HepG2 (cell line): ENCODE data around the gene SRRM2. TPM values are rescaled to one million over a fixed set of nuclear protein-coding genes. Genes with fewer than 3 reads are reported as not detected.

Source experiments
- AKAP8 ChIP-seq: sonication (generic); formaldehyde crosslinking; IDR thresholded peaks from 2 replicates; pipeline ENCODE4 v1.5.1; 2020; ENCODE audit warnings: mild to moderate bottlenecking, missing genetic modification reagents
- ARHGAP35 ChIP-seq: sonication (generic); formaldehyde crosslinking; IDR thresholded peaks from 2 replicates; pipeline ENCODE4 v1.9.0; 2022; ENCODE audit warnings: mild to moderate bottlenecking, inconsistent platforms, moderate library complexity, missing genetic modification reagents, borderline replicate concordance
- ATRX ChIP-seq: sonication (generic); formaldehyde crosslinking; IDR thresholded peaks from 2 replicates; pipeline ENCODE4 v1.4.0; 2020; ENCODE audit warnings: missing genetic modification reagents, borderline replicate concordance
- GTF2F1 ChIP-seq: fragments of 150-350 bp; IDR thresholded peaks from 2 replicates; pipeline ENCODE4 v1.6.1; 2014; ENCODE audit warnings: low read length
- HMGA1 ChIP-seq: sonication (generic); formaldehyde crosslinking; conservative IDR thresholded peaks from 2 replicates; pipeline ENCODE4 v1.4.0; 2020; ENCODE audit warnings: missing genetic modification reagents
- HNRNPK ChIP-seq: fragments of 200-400 bp; formaldehyde crosslinking; IDR thresholded peaks from 2 replicates; pipeline ENCODE4 v1.6.1; 2018; ENCODE audit warnings: low read length, low read depth, moderate library complexity, mild to moderate bottlenecking; ENCODE audit not compliant: poor library complexity, severe bottlenecking
- KDM6A ChIP-seq: IDR thresholded peaks from 2 replicates; pipeline ENCODE4 v1.6.1; 2016; ENCODE audit warnings: low read depth
- MEF2D ChIP-seq: sonication (generic); formaldehyde crosslinking; IDR thresholded peaks from 2 replicates; pipeline ENCODE4 v1.5.1; 2020; ENCODE audit warnings: mild to moderate bottlenecking, missing genetic modification reagents
- NFRKB ChIP-seq: fragments of 450-650 bp; IDR thresholded peaks from 2 replicates; pipeline ENCODE4 v1.6.1; 2017
- POLR2AphosphoS2 ChIP-seq: IDR thresholded peaks from 2 replicates; pipeline ENCODE4 v1.6.1; 2011; ENCODE audit warnings: low read depth, low read length, improper control_type of control experiment
- SIX4 ChIP-seq: sonication (generic); formaldehyde crosslinking; IDR thresholded peaks from 2 replicates; pipeline ENCODE4 v1.4.0; 2020; ENCODE audit warnings: missing genetic modification reagents
- SP4 ChIP-seq: sonication (generic); formaldehyde crosslinking; IDR thresholded peaks from 2 replicates; pipeline ENCODE4 v1.8.1; 2023; ENCODE audit warnings: mild to moderate bottlenecking, missing genetic modification reagents
- ZIK1 ChIP-seq: sonication (generic); formaldehyde crosslinking; IDR thresholded peaks from 2 replicates; pipeline ENCODE4 v1.5.0; 2020; ENCODE audit warnings: mild to moderate bottlenecking, low read depth, missing genetic modification reagents, borderline replicate concordance
- ZNF484 ChIP-seq: sonication (generic); formaldehyde crosslinking; IDR thresholded peaks from 2 replicates; pipeline ENCODE4 v1.5.1; 2020; ENCODE audit warnings: mild to moderate bottlenecking, low read depth, missing genetic modification reagents, borderline replicate concordance
- ZNF615 ChIP-seq: sonication (generic); formaldehyde crosslinking; IDR thresholded peaks from 2 replicates; pipeline ENCODE4 v1.5.0; 2020; ENCODE audit warnings: mild to moderate bottlenecking, missing genetic modification reagents, borderline replicate concordance
- polyA plus RNA-seq, 8 experiments: library from polyadenylated mRNA; depleted of rRNA in 3 of 8; stranded (reverse) in 7 of 8; unstranded in 1 of 8; fragments of >200 nt; fragmentation: Illumina TruSeq in 4 of 8; extraction: Trizol in 4 of 8; gene quantifications; 2 replicates each; pipeline versions ENCODE4 v1.2.1 to v1.2.3, GENCODE V29; 2011 to 2016; ENCODE audit warnings: low read depth in 4 of 8, missing spikeins in 1 of 8, mixed read lengths in 1 of 8; ENCODE audit not compliant: insufficient read depth in 1 of 8
- total RNA-seq, 5 experiments: library from RNA; depleted of rRNA; stranded (reverse); fragments of >200 nt; fragmentation: Illumina TruSeq; extraction: Trizol; gene quantifications; 2 replicates each; pipeline ENCODE4 v1.2.3, GENCODE V29; 2016; ENCODE audit warnings: low read depth in 1 of 5
- TF ChIP-seq, protein P1 (sequence below): sonication (generic); formaldehyde crosslinking; IDR thresholded peaks from 2 replicates; pipeline ENCODE4 v1.8.1; 2023; ENCODE audit warnings: mild to moderate bottlenecking, missing genetic modification reagents
- TF ChIP-seq, protein P2 (sequence below): sonication (generic); formaldehyde crosslinking; IDR thresholded peaks from 2 replicates; pipeline ENCODE4 v1.8.1; 2022; ENCODE audit warnings: low read depth, mild to moderate bottlenecking, missing genetic modification reagents
- TF ChIP-seq, protein P3 (sequence below): sonication (generic); formaldehyde crosslinking; IDR thresholded peaks from 2 replicates; pipeline ENCODE4 v1.9.0; 2021; ENCODE audit warnings: missing genetic modification reagents, borderline replicate concordance
- TF ChIP-seq, protein P4 (sequence below): sonication (generic); formaldehyde crosslinking; IDR thresholded peaks from 2 replicates; pipeline ENCODE4 v1.5.0; 2020; ENCODE audit warnings: missing genetic modification reagents
- TF ChIP-seq, protein P5 (sequence below): sonication (generic); formaldehyde crosslinking; IDR thresholded peaks from 2 replicates; pipeline ENCODE4 v1.9.0; 2021; ENCODE audit warnings: missing genetic modification reagents, borderline replicate concordance

The SRRM2 gene
- total and polyA plus RNA-seq, 2 of the 13 experiments (the other 11 are each of a cell fraction or from before 2014, with no cell fraction given), result 50.4 to 112 TPM

DNA sequence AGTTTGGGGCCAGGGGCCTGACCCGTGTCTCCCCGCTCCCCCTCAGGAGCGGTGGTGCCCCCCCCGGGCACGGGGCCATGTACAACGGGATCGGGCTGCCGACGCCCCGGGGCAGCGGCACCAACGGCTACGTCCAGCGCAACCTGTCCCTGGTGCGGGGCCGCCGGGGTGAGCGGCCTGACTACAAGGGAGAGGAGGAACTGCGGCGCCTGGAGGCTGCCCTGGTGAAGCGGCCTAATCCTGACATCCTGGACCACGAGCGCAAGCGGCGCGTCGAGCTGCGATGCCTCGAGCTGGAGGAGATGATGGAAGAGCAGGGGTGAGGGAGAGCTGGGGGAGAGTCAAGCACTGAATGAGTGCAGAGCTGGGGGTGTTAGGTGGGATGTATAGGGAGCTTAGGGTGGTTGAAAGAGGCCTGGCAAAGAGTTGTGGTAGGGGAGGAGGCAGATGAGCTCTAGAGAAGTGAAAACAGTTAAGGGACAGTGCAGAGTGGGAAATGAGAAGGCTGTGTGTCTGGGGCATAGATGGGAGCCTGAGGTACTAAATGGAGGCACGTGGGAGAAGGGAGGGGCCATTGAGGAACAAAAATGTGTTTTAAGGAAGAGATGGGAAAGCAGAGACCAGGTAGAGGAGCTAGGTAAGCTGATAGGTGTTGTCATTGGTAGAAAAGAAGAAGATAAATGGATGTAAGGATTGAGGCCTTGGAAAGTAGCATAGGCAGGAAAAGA is 4.0 kb downstream of the SRRM2 start (continued):
- TF ChIP-seq ARHGAP35 (CRISPR knock-in tag) (no peak), HNRNPK (peak; percentile 66), ATRX (CRISPR knock-in tag) (no peak), AKAP8 (CRISPR knock-in tag) (0 out of 2 replicates have a peak, but pooled peaks have one; percentile 30), ZNF615 (CRISPR knock-in tag) (no peak), ZNF484 (CRISPR knock-in tag) (no peak), POLR2AphosphoS2 (0 out of 2 replicates have a peak, but pooled peaks have one; percentile 50), HMGA1 (no peak), MEF2D (no peak), NFRKB (no peak), GTF2F1 (no peak), SIX4 (CRISPR knock-in tag) (no peak), ZIK1 (CRISPR knock-in tag) (no peak), SP4 (CRISPR knock-in tag) (no peak), KDM6A (CRISPR knock-in tag) (no peak)
- TF ChIP-seq, protein P1, sequence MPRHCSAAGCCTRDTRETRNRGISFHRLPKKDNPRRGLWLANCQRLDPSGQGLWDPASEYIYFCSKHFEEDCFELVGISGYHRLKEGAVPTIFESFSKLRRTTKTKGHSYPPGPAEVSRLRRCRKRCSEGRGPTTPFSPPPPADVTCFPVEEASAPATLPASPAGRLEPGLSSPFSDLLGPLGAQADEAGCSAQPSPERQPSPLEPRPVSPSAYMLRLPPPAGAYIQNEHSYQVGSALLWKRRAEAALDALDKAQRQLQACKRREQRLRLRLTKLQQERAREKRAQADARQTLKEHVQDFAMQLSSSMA (CRISPR knock-in tag), result no peak
- TF ChIP-seq, protein P2, sequence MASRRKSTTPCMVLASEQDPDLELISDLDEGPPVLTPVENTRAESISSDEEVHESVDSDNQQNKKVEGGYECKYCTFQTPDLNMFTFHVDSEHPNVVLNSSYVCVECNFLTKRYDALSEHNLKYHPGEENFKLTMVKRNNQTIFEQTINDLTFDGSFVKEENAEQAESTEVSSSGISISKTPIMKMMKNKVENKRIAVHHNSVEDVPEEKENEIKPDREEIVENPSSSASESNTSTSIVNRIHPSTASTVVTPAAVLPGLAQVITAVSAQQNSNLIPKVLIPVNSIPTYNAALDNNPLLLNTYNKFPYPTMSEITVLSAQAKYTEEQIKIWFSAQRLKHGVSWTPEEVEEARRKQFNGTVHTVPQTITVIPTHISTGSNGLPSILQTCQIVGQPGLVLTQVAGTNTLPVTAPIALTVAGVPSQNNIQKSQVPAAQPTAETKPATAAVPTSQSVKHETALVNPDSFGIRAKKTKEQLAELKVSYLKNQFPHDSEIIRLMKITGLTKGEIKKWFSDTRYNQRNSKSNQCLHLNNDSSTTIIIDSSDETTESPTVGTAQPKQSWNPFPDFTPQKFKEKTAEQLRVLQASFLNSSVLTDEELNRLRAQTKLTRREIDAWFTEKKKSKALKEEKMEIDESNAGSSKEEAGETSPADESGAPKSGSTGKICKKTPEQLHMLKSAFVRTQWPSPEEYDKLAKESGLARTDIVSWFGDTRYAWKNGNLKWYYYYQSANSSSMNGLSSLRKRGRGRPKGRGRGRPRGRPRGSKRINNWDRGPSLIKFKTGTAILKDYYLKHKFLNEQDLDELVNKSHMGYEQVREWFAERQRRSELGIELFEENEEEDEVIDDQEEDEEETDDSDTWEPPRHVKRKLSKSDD (CRISPR knock-in tag), result no peak
- TF ChIP-seq, protein P3, sequence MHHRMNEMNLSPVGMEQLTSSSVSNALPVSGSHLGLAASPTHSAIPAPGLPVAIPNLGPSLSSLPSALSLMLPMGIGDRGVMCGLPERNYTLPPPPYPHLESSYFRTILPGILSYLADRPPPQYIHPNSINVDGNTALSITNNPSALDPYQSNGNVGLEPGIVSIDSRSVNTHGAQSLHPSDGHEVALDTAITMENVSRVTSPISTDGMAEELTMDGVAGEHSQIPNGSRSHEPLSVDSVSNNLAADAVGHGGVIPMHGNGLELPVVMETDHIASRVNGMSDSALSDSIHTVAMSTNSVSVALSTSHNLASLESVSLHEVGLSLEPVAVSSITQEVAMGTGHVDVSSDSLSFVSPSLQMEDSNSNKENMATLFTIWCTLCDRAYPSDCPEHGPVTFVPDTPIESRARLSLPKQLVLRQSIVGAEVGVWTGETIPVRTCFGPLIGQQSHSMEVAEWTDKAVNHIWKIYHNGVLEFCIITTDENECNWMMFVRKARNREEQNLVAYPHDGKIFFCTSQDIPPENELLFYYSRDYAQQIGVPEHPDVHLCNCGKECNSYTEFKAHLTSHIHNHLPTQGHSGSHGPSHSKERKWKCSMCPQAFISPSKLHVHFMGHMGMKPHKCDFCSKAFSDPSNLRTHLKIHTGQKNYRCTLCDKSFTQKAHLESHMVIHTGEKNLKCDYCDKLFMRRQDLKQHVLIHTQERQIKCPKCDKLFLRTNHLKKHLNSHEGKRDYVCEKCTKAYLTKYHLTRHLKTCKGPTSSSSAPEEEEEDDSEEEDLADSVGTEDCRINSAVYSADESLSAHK (CRISPR knock-in tag), result no peak
- TF ChIP-seq, protein P4, sequence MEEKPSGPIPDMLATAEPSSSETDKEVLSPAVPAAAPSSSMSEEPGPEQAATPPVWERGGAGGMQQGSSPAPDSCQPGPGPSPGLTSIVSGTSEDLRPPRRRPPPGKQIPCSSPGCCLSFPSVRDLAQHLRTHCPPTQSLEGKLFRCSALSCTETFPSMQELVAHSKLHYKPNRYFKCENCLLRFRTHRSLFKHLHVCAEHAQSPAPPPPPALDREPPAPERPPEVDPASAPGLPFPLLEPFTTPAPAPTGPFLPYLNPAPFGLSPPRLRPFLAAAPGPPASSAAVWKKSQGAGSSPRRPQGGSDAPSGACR, result no peak
- TF ChIP-seq, protein P5, sequence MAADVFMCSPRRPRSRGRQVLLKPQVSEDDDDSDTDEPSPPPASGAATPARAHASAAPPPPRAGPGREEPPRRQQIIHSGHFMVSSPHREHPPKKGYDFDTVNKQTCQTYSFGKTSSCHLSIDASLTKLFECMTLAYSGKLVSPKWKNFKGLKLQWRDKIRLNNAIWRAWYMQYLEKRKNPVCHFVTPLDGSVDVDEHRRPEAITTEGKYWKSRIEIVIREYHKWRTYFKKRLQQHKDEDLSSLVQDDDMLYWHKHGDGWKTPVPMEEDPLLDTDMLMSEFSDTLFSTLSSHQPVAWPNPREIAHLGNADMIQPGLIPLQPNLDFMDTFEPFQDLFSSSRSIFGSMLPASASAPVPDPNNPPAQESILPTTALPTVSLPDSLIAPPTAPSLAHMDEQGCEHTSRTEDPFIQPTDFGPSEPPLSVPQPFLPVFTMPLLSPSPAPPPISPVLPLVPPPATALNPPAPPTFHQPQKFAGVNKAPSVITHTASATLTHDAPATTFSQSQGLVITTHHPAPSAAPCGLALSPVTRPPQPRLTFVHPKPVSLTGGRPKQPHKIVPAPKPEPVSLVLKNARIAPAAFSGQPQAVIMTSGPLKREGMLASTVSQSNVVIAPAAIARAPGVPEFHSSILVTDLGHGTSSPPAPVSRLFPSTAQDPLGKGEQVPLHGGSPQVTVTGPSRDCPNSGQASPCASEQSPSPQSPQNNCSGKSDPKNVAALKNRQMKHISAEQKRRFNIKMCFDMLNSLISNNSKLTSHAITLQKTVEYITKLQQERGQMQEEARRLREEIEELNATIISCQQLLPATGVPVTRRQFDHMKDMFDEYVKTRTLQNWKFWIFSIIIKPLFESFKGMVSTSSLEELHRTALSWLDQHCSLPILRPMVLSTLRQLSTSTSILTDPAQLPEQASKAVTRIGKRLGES, result no peak
